Measurements from ENCODE around the gene IQGAP3. TPM values are rescaled to one million over a fixed set of nuclear protein-coding genes. Genes with fewer than 3 reads are reported as not detected.

The IQGAP3 gene
- total and polyA plus RNA-seq, 3 experiments from 2014 or later: 4.4 to 4.7 TPM; not detected in 1

GRCh38 chr1:156527584-156527983 is 44.8 kb downstream of the IQGAP3 start:
- peak overlapping the region in 1 of 8 donors; percentile 82 for H3K27ac Mint-ChIP-seq
- no peaks in the 10 kb centered on the region for H3K9me3 ChIP-seq (ENCODE audit: low read length)
- no peak overlapping the region for H3K4me3 ChIP-seq (ENCODE audit: low read length)
- no peak for DNase-seq
- H3K27ac ChIP-seq (ENCODE audit: low read depth, low read length): no peak overlapping the region
- ChIA-PET POLR2A (interaction anchor here (0.6 to 1.5 kb wide), 3 partner anchors 23 to 149 kb away, joined by 3 to 6 read pairs (median 3); partner anchors contain the start of gene NAXE), CTCF (interaction anchor here (0.6 to 2.1 kb wide), 3 partner anchors 26 to 81 kb away, joined by 3 to 6 read pairs (median 5); no protein-coding TSS in a partner anchor)
- no peaks in the 10 kb centered on the region for H3K27me3 ChIP-seq (ENCODE audit: insufficient read depth, low read length, poor library complexity, severe bottlenecking)
- peaks cover 0 to 1% of the 10 kb centered on the region in 2 donors for H3K27me3 Mint-ChIP-seq
- H3K4me1 Mint-ChIP-seq: peaks cover 32 to 45% (median 33%) of the 10 kb centered on the region in 3 donors
- no peaks in the 10 kb centered on the region for H3K36me3 Mint-ChIP-seq
- H3K9me3 Mint-ChIP-seq: no peaks in the 10 kb centered on the region
- no peak overlapping the region for H3K4me3 Mint-ChIP-seq
- H3K36me3 ChIP-seq (ENCODE audit: insufficient read depth, low read length): no peaks in the 10 kb centered on the region
- H3K4me1 ChIP-seq (ENCODE audit: insufficient read depth, low read length): peaks cover 31% of the 10 kb centered on the region

GRCh38 chr1:156525856-156526489 is 46.4 kb downstream of the IQGAP3 start:
- Mint-ChIP-seq H3K27ac (peak overlapping the region in 2 of 8 donors; percentile 40 to 93), H3K27me3 (peaks cover 0 to 1% of the 10 kb centered on the region in 2 donors)
- POLR2A ChIA-PET: interaction anchor here (1.1 to 2.0 kb wide), 3 partner anchors 24 to 55 kb away, joined by 3 to 9 read pairs (median 4); no protein-coding TSS in a partner anchor

GRCh38 chr1:156525071-156525501 is 47.3 kb downstream of the IQGAP3 start:
- H3K27ac ChIP-seq (ENCODE audit: low read depth, low read length): no peak overlapping the region

More at GRCh38 chr1:156525856-156526489, 46.4 kb downstream of the IQGAP3 start:
- H3K27ac ChIP-seq (ENCODE audit: low read depth, low read length): no peak overlapping the region
- H3K4me3 ChIP-seq (ENCODE audit: low read length): no peak overlapping the region
- no peaks in the 10 kb centered on the region for H3K36me3 ChIP-seq (ENCODE audit: insufficient read depth, low read length)
- CTCF ChIA-PET: interaction anchor here (1.4 to 2.8 kb wide), 7 partner anchors 9 to 80 kb away, joined by 3 to 16 read pairs (median 9); partner anchors contain the start of gene MEF2D
- H3K4me1 ChIP-seq (ENCODE audit: insufficient read depth, low read length): peaks cover 31% of the 10 kb centered on the region
- H3K4me3 Mint-ChIP-seq: no peak overlapping the region
- DNase-seq: no peak
- H3K36me3 Mint-ChIP-seq: no peaks in the 10 kb centered on the region
- H3K4me1 Mint-ChIP-seq: peaks cover 32 to 45% (median 33%) of the 10 kb centered on the region in 3 donors
- no peaks in the 10 kb centered on the region for H3K9me3 ChIP-seq (ENCODE audit: low read length)
- H3K27me3 ChIP-seq (ENCODE audit: insufficient read depth, low read length, poor library complexity, severe bottlenecking): no peaks in the 10 kb centered on the region
- no peaks in the 10 kb centered on the region for H3K9me3 Mint-ChIP-seq

GRCh38 chr1:156524481-156524869 is 47.9 kb downstream of the IQGAP3 start:
- peaks cover 0 to 1% of the 10 kb centered on the region in 2 donors for H3K27me3 Mint-ChIP-seq
- peak in 3 of 5 donors; percentile 39 to 52 (median 44) for DNase-seq
- Histone ChIP-seq H3K4me3 (ENCODE audit: low read length) (peak overlapping the region; percentile 27), H3K27ac (ENCODE audit: low read depth, low read length) (peak overlapping the region; percentile 49), H3K4me1 (ENCODE audit: insufficient read depth, low read length) (peaks cover 31% of the 10 kb centered on the region), H3K9me3 (ENCODE audit: low read length) (no peaks in the 10 kb centered on the region), H3K27me3 (ENCODE audit: insufficient read depth, low read length, poor library complexity, severe bottlenecking) (no peaks in the 10 kb centered on the region), H3K36me3 (ENCODE audit: insufficient read depth, low read length) (no peaks in the 10 kb centered on the region)
- no peaks in the 10 kb centered on the region for H3K9me3 Mint-ChIP-seq
- ChIA-PET CTCF (interaction anchor here (0.8 to 2.8 kb wide), 10 partner anchors 7 to 139 kb away, joined by 3 to 16 read pairs (median 6); partner anchors contain the start of gene MEF2D), POLR2A (interaction anchor here (0.9 to 2.0 kb wide), 6 partner anchors 20 to 67 kb away, joined by 3 to 12 read pairs (median 4); partner anchors contain the start of gene NAXE)
- H3K36me3 Mint-ChIP-seq: no peaks in the 10 kb centered on the region
- H3K4me1 Mint-ChIP-seq: peaks cover 32 to 45% (median 33%) of the 10 kb centered on the region in 3 donors
- peak overlapping the region; percentile 32 to 93 (median 84) for H3K27ac Mint-ChIP-seq
- H3K4me3 Mint-ChIP-seq: peak overlapping the region in 6 of 7 donors; percentile 47 to 86 (median 65)

More at GRCh38 chr1:156525071-156525501, 47.3 kb downstream of the IQGAP3 start:
- no peaks in the 10 kb centered on the region for H3K9me3 ChIP-seq (ENCODE audit: low read length)
- H3K4me1 ChIP-seq (ENCODE audit: insufficient read depth, low read length): peaks cover 31% of the 10 kb centered on the region
- Mint-ChIP-seq H3K27ac (peak overlapping the region in 6 of 8 donors; percentile 55 to 93 (median 73)), H3K4me1 (peaks cover 32 to 45% (median 33%) of the 10 kb centered on the region in 3 donors), H3K4me3 (peak overlapping the region in 6 of 7 donors; percentile 2 to 86 (median 62)), H3K9me3 (no peaks in the 10 kb centered on the region), H3K27me3 (peaks cover 0 to 1% of the 10 kb centered on the region in 2 donors), H3K36me3 (no peaks in the 10 kb centered on the region)
- H3K4me3 ChIP-seq (ENCODE audit: low read length): no peak overlapping the region
- POLR2A ChIA-PET: interaction anchor here (0.6 to 2.0 kb wide), 6 partner anchors 10 to 56 kb away, joined by 3 to 12 read pairs (median 4); no protein-coding TSS in a partner anchor
- no peaks in the 10 kb centered on the region for H3K36me3 ChIP-seq (ENCODE audit: insufficient read depth, low read length)
- CTCF ChIA-PET: interaction anchor here (0.8 to 2.8 kb wide), 9 partner anchors 8 to 139 kb away, joined by 3 to 16 read pairs (median 6); partner anchors contain the start of gene MEF2D
- no peak for DNase-seq
- no peaks in the 10 kb centered on the region for H3K27me3 ChIP-seq (ENCODE audit: insufficient read depth, low read length, poor library complexity, severe bottlenecking)

GRCh38 chr1:156523801-156524480 is 48.4 kb downstream of the IQGAP3 start:
- no peak for DNase-seq
- CTCF ChIA-PET: interaction anchor here (0.8 to 2.8 kb wide), 5 partner anchors 9 to 138 kb away, joined by 3 to 16 read pairs (median 9); partner anchors contain the start of gene MEF2D
- H3K36me3 Mint-ChIP-seq: no peaks in the 10 kb centered on the region
- H3K27ac ChIP-seq (ENCODE audit: low read depth, low read length): peak overlapping the region; percentile 49
- no peaks in the 10 kb centered on the region for H3K9me3 ChIP-seq (ENCODE audit: low read length)
- POLR2A ChIA-PET: interaction anchor here (0.9 to 2.0 kb wide), 4 partner anchors 19 to 67 kb away, joined by 3 to 12 read pairs (median 6); partner anchors contain the start of gene NAXE
- peak overlapping the region in 4 of 7 donors; percentile 47 to 72 (median 54) for H3K4me3 Mint-ChIP-seq
- H3K9me3 Mint-ChIP-seq: no peaks in the 10 kb centered on the region
- no peaks in the 10 kb centered on the region for H3K36me3 ChIP-seq (ENCODE audit: insufficient read depth, low read length)
- H3K27me3 ChIP-seq (ENCODE audit: insufficient read depth, low read length, poor library complexity, severe bottlenecking): no peaks in the 10 kb centered on the region
- peaks cover 31% of the 10 kb centered on the region for H3K4me1 ChIP-seq (ENCODE audit: insufficient read depth, low read length)
- H3K27me3 Mint-ChIP-seq: peaks cover 0 to 1% of the 10 kb centered on the region in 2 donors
- H3K27ac Mint-ChIP-seq: peak overlapping the region; percentile 32 to 93 (median 84)
- H3K4me1 Mint-ChIP-seq: peaks cover 32 to 44% (median 33%) of the 10 kb centered on the region in 3 donors
- peak overlapping the region; percentile 27 for H3K4me3 ChIP-seq (ENCODE audit: low read length)

- Histone ChIP-seq H3K4me1 (ENCODE audit: insufficient read depth, low read length) (peaks cover 21% of the 10 kb centered on the region), H3K4me3 (ENCODE audit: low read length) (no peak overlapping the region), H3K9me3 (ENCODE audit: low read length) (no peaks in the 10 kb centered on the region), H3K36me3 (ENCODE audit: insufficient read depth, low read length) (no peaks in the 10 kb centered on the region), H3K27ac (ENCODE audit: low read depth, low read length) (no peak overlapping the region), H3K27me3 (ENCODE audit: insufficient read depth, low read length, poor library complexity, severe bottlenecking) (no peaks in the 10 kb centered on the region)
- Mint-ChIP-seq H3K36me3 (no peaks in the 10 kb centered on the region), H3K9me3 (no peaks in the 10 kb centered on the region), H3K4me3 (no peak overlapping the region), H3K4me1 (peaks cover 23 to 30% (median 23%) of the 10 kb centered on the region in 3 donors), H3K27ac (no peak overlapping the region), H3K27me3 (peaks cover 0 to 1% of the 10 kb centered on the region in 2 donors)
- ChIA-PET POLR2A (interaction anchor here (0.9 kb wide), 1 partner anchor 17 kb away, joined by 3 read pairs; no protein-coding TSS in a partner anchor), CTCF (no interaction called here)
- no peak for DNase-seq
These were observed 49.9 kb downstream of the IQGAP3 start for GRCh38 chr1:156522443-156522970.

GRCh38 chr1:156517748-156518147 is 54.6 kb downstream of the IQGAP3 start:
- no peaks in the 10 kb centered on the region for H3K9me3 ChIP-seq (ENCODE audit: low read length)
- Mint-ChIP-seq H3K27ac (peak overlapping the region in 1 of 8 donors; percentile 44), H3K9me3 (no peaks in the 10 kb centered on the region), H3K36me3 (no peaks in the 10 kb centered on the region), H3K4me1 (no peaks in the 10 kb centered on the region), H3K27me3 (peaks cover 0 to 2% of the 10 kb centered on the region in 2 donors), H3K4me3 (no peak overlapping the region)
- no peak overlapping the region for H3K4me3 ChIP-seq (ENCODE audit: low read length)
- ChIA-PET POLR2A (no interaction called here), CTCF (interaction anchor here (0.9 to 1.3 kb wide), 3 partner anchors 8 to 91 kb away, joined by 3 to 5 read pairs (median 3); no protein-coding TSS in a partner anchor)
- H3K27ac ChIP-seq (ENCODE audit: low read depth, low read length): no peak overlapping the region
- no peaks in the 10 kb centered on the region for H3K4me1 ChIP-seq (ENCODE audit: insufficient read depth, low read length)
- H3K27me3 ChIP-seq (ENCODE audit: insufficient read depth, low read length, poor library complexity, severe bottlenecking): no peaks in the 10 kb centered on the region
- DNase-seq: no peak
- H3K36me3 ChIP-seq (ENCODE audit: insufficient read depth, low read length): no peaks in the 10 kb centered on the region

All from CD8-positive, alpha-beta memory T cell (primary cell).